ENCODE data around the gene CAMK1D. TPM values are rescaled to one million over a fixed set of nuclear protein-coding genes. Genes with fewer than 3 reads are reported as not detected.

CAMK1D gene
- total RNA-seq, 3 donors from 2014 or later (not counting 1 experiment from before 2014, with no cell fraction given): 44.2 to 56.4 (median 49.7) TPM

DNA sequence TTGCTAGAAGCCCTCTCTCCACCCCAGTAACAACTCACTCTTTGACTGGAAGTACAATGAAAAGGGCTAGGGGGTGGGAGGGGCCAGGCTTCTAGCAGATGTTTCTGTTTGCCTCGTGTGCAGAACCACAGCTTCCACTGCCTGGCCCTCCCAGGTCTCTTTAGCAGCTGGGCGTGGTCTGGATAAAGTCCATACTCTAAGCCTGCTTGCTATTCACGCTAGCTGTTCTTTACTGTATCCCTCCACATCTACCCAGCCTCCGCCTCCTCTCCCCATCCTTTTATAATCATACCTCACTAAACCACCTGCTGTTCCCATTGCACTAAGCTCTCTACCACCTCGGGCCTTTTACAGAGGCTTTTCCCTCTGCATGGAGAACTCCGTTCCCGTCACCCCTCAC is 288.8 kb downstream of the CAMK1D start:
- Histone ChIP-seq H3K27ac (ENCODE audit: low read length) (no peak overlapping the region), H3K27me3 (ENCODE audit: control insufficient read depth, insufficient read depth, low read length) (no peaks in the 10 kb centered on the region), H3K36me3 (ENCODE audit: control insufficient read depth, insufficient read depth, low read length) (no peaks in the 10 kb centered on the region), H3K4me3 (ENCODE audit: low read length) (no peak overlapping the region), H3K9me3 (ENCODE audit: control insufficient read depth, insufficient read depth, low read length) (no peaks in the 10 kb centered on the region), H3K4me1 (ENCODE audit: control insufficient read depth, insufficient read depth, low read length) (peaks cover 5% of the 10 kb centered on the region)
- ATAC-seq (no peak), DNase-seq (no peak)
- TF ChIP-seq, protein P1, sequence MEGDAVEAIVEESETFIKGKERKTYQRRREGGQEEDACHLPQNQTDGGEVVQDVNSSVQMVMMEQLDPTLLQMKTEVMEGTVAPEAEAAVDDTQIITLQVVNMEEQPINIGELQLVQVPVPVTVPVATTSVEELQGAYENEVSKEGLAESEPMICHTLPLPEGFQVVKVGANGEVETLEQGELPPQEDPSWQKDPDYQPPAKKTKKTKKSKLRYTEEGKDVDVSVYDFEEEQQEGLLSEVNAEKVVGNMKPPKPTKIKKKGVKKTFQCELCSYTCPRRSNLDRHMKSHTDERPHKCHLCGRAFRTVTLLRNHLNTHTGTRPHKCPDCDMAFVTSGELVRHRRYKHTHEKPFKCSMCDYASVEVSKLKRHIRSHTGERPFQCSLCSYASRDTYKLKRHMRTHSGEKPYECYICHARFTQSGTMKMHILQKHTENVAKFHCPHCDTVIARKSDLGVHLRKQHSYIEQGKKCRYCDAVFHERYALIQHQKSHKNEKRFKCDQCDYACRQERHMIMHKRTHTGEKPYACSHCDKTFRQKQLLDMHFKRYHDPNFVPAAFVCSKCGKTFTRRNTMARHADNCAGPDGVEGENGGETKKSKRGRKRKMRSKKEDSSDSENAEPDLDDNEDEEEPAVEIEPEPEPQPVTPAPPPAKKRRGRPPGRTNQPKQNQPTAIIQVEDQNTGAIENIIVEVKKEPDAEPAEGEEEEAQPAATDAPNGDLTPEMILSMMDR (IDR thresholded peaks at IDR 0.05): no peak
- Mint-ChIP-seq H3K27ac (no peak overlapping the region), H3K27me3 (ENCODE audit: low read depth in 2 of 2) (no peaks in the 10 kb centered on the region), H3K36me3 (no peaks in the 10 kb centered on the region), H3K4me1 (peaks cover 32 to 44% of the 10 kb centered on the region in 2 donors), H3K4me3 (no peak overlapping the region), H3K9me3 (no peaks in the 10 kb centered on the region)
- intact Hi-C loops (cut with micrococcal nuclease): no loop called here
- WGBS (ENCODE audit: insufficient coverage): 66% methylated on average over 7 of the region's 7 CpGs

GRCh38 chr10:12638781-12639180 is 289.4 kb downstream of the CAMK1D start:
- Histone ChIP-seq H3K27ac (ENCODE audit: low read length) (no peak overlapping the region), H3K36me3 (ENCODE audit: control insufficient read depth, insufficient read depth, low read length) (no peaks in the 10 kb centered on the region), H3K4me3 (ENCODE audit: low read length) (no peak overlapping the region), H3K9me3 (ENCODE audit: control insufficient read depth, insufficient read depth, low read length) (no peaks in the 10 kb centered on the region), H3K27me3 (ENCODE audit: control insufficient read depth, insufficient read depth, low read length) (no peaks in the 10 kb centered on the region), H3K4me1 (ENCODE audit: control insufficient read depth, insufficient read depth, low read length) (peaks cover 5% of the 10 kb centered on the region)
- H3K27ac Mint-ChIP-seq: no peak overlapping the region
- TF ChIP-seq, protein P1 (IDR thresholded peaks at IDR 0.05): no peak
- DNase-seq (no peak), ATAC-seq (no peak)
- H3K4me3 Mint-ChIP-seq: no peak overlapping the region
- no peaks in the 10 kb centered on the region for H3K9me3 Mint-ChIP-seq
- WGBS (ENCODE audit: insufficient coverage): over 99% methylated on average over 10 of the region's 11 CpGs
- H3K36me3 Mint-ChIP-seq: no peaks in the 10 kb centered on the region
- H3K4me1 Mint-ChIP-seq: peaks cover 32 to 44% of the 10 kb centered on the region in 2 donors
- intact Hi-C loops (cut with micrococcal nuclease): no loop called here
- H3K27me3 Mint-ChIP-seq (ENCODE audit: low read depth in 2 of 2): no peaks in the 10 kb centered on the region

GRCh38 chr10:12639996-12640944 is 290.9 kb downstream of the CAMK1D start:
- Mint-ChIP-seq H3K4me1 (peaks cover 22 to 38% of the 10 kb centered on the region in 2 donors), H3K9me3 (no peaks in the 10 kb centered on the region), H3K27ac (no peak overlapping the region), H3K36me3 (no peaks in the 10 kb centered on the region), H3K4me3 (no peak overlapping the region), H3K27me3 (ENCODE audit: low read depth in 2 of 2) (no peaks in the 10 kb centered on the region)
- Histone ChIP-seq H3K27ac (ENCODE audit: low read length) (no peak overlapping the region), H3K4me1 (ENCODE audit: control insufficient read depth, insufficient read depth, low read length) (peaks cover 2% of the 10 kb centered on the region), H3K36me3 (ENCODE audit: control insufficient read depth, insufficient read depth, low read length) (no peaks in the 10 kb centered on the region), H3K9me3 (ENCODE audit: control insufficient read depth, insufficient read depth, low read length) (no peaks in the 10 kb centered on the region), H3K4me3 (ENCODE audit: low read length) (no peak overlapping the region), H3K27me3 (ENCODE audit: control insufficient read depth, insufficient read depth, low read length) (no peaks in the 10 kb centered on the region)
- intact Hi-C loops (cut with micrococcal nuclease): no loop called here
- no peak for DNase-seq
- 88% methylated on average over 10 of the region's 12 CpGs for WGBS (ENCODE audit: insufficient coverage)
- no peak for ATAC-seq
- TF ChIP-seq, protein P1 (IDR thresholded peaks at IDR 0.05): no peak
